Pancreas (tissue), 10 donors: ENCODE results near the gene POLR1E. TPM values are rescaled to one million over a fixed set of nuclear protein-coding genes. Genes with fewer than 3 reads are reported as not detected.

Experiments
- ATAC-seq, 4 donors: fragments of 200-7000 bp; cut with Tn5 transposase; one replicate each; pipeline versions ENCODE4 v1.8.0 to v1.9.1; 2020; ENCODE audit warnings: mild to moderate bottlenecking in 4 of 4, moderate library complexity in 4 of 4
- DNase-seq, 6 donors: peaks; one replicate each; pipeline ENCODE4 v3.0.0-alpha.2; 2020
- FAIRE-seq: peaks from 2 replicates; lab custom pipeline; 2012; peaks lifted over from hg19 to GRCh38; lab: Jason Lieb, UNC
- H3K27ac ChIP-seq, 4 donors: fragments of 200-600 bp; sonication (generic); 1 replicate in 3 of 4; 2 replicates in 1 of 4; pipeline versions ENCODE4 v1.5.0 to v1.8.0; 2020
- H3K27me3 ChIP-seq, 4 donors: fragments of 200-600 bp; one replicate each; pipeline ENCODE4 v1.8.0; 2021
- H3K36me3 ChIP-seq, 3 donors: fragments of 200-600 bp; sonication (generic) in 1 of 3; one replicate each; pipeline versions ENCODE4 v1.5.0 to v1.8.0; 2020 to 2021
- H3K4me1 ChIP-seq, 3 donors: fragments of 200-600 bp; one replicate each; pipeline ENCODE4 v1.8.0; 2021
- H3K4me3 ChIP-seq, 4 donors: fragments of 200-600 bp; sonication (generic) in 2 of 4; one replicate each; pipeline versions ENCODE4 v1.5.0 to v1.8.0; 2020 to 2021
- H3K9me3 ChIP-seq, 4 donors: fragments of 200-600 bp; one replicate each; pipeline ENCODE4 v1.8.0; 2021
- CTCF ChIP-seq, 4 donors: fragments of 200-600 bp; sonication (generic) in 3 of 4; IDR thresholded peaks; one replicate each; pipeline versions ENCODE4 v1.5.0 to v1.8.0; 2021; ENCODE audit warnings: antibody characterized with exemption in 4 of 4
- WGBS, 2 donors: extraction: QIAGEN DNeasy Blood & Tissue Kit; methylation state at CpG; one replicate each; pipeline ENCODE4 v1.1.7; 2013; 5-methylcytosine and 5-hydroxymethylcytosine counted together
- intact Hi-C, 3 donors: fragments of 100-400 bp; cut with DNase I; formaldehyde crosslinking; loops; one replicate each; pipeline versions ENCODE4 v1.11.1 to v1.14.2; 2022
- polyA plus RNA-seq, 2 donors: library from polyadenylated mRNA; stranded (reverse); fragments of 200-250 nt; gene quantifications; one replicate each; pipeline ENCODE4 v1.2.3, GENCODE V29; 2013
- total RNA-seq, 6 donors: library from RNA; stranded (reverse); fragmentation: NEBNext Ultra II Directional in 4 of 6; extraction: Animal tissue kit (Norgen Biotek cat#: 25700) in 4 of 6; gene quantifications; one replicate each; pipeline versions ENCODE4 v1.2.1 to v1.2.4, GENCODE V29; 2021 to 2023
- donor health status: healthy with polysubstance abuse.
- donor health status: DM: no; HTN: no; CAD: no; lungs with moderate emphysema.
- donor health status: DM: no; HTN: no; CAD: no.
- donor health status: control.
- donor health status: control.
- donor health status: Bipolar disorder and iron deficiency.
- donor health status: DM: yes; HTN: yes; CAD: no.
- donor health status: DM: no; HTN: no; CAD: no.
- donor health status: DM: no; HTN: no; CAD: no.
- donor health status: DM: yes; HTN: yes; CAD: no.

Gene POLR1E
- total and polyA plus RNA-seq, 8 donors: 11.9 to 30.1 (median 17.1) TPM

- DNase-seq (no peak), ATAC-seq (no peak), FAIRE-seq (no peak)
- Histone ChIP-seq H3K4me1 (no peaks in the 10 kb centered on the region), H3K27me3 (no peaks in the 10 kb centered on the region), H3K36me3 (no peaks in the 10 kb centered on the region), H3K4me3 (no peak overlapping the region), H3K27ac (no peak overlapping the region), H3K9me3 (no peaks in the 10 kb centered on the region)
- TF ChIP-seq CTCF (IDR thresholded peaks at IDR 0.05): no peak
- 91% methylated on average over 14 of the region's 14 CpGs for WGBS, 2 donors
- intact Hi-C loops: no loop called here
These were observed 30.0 kb downstream of the POLR1E start for GRCh38 chr9:37515620-37516258.

GRCh38 chr9:37517923-37518322, 32.2 kb downstream of the POLR1E start:
- intact Hi-C loops: no loop called here
- no peak for ATAC-seq
- H3K36me3 ChIP-seq: peaks cover 0 to 17% (median 0%) of the 10 kb centered on the region in 3 donors
- no peak for TF ChIP-seq CTCF (IDR thresholded peaks at IDR 0.05)
- no peaks in the 10 kb centered on the region for H3K9me3 ChIP-seq
- H3K27ac ChIP-seq: no peak overlapping the region
- H3K4me1 ChIP-seq: no peaks in the 10 kb centered on the region
- no peak for FAIRE-seq
- WGBS, 2 donors: 82% methylated on average over 13 of the region's 13 CpGs
- no peaks in the 10 kb centered on the region for H3K27me3 ChIP-seq
- peak in 1 of 6 donors; percentile 17 for DNase-seq
- H3K4me3 ChIP-seq: no peak overlapping the region

GRCh38 chr9:37520641-37521040, 34.9 kb downstream of the POLR1E start:
- no peak for ATAC-seq
- no peak for FAIRE-seq
- Histone ChIP-seq H3K4me3 (no peak overlapping the region), H3K27me3 (no peaks in the 10 kb centered on the region), H3K27ac (no peak overlapping the region), H3K9me3 (no peaks in the 10 kb centered on the region), H3K36me3 (peaks cover 0 to 31% (median 0%) of the 10 kb centered on the region in 3 donors), H3K4me1 (no peaks in the 10 kb centered on the region)
- DNase-seq: peak in 1 of 6 donors; percentile 2
- intact Hi-C loops: no loop called here
- 86 to 87% methylated on average over 3 of the region's 3 CpGs for WGBS, 2 donors
- TF ChIP-seq CTCF (IDR thresholded peaks at IDR 0.05): peak in 1 of 4 donors; percentile 6

GRCh38 chr9:37521111-37521510, 35.4 kb downstream of the POLR1E start:
- Histone ChIP-seq H3K27ac (no peak overlapping the region), H3K4me3 (no peak overlapping the region), H3K4me1 (no peaks in the 10 kb centered on the region), H3K9me3 (no peaks in the 10 kb centered on the region), H3K27me3 (no peaks in the 10 kb centered on the region), H3K36me3 (peaks cover 0 to 36% (median 0%) of the 10 kb centered on the region in 3 donors)
- FAIRE-seq (no peak), DNase-seq (peak in 2 of 6 donors; percentile 13 to 52), ATAC-seq (no peak)
- TF ChIP-seq CTCF (IDR thresholded peaks at IDR 0.05): no peak
- intact Hi-C loops: no loop called here
- 93 to 95% methylated on average over 10 of the region's 10 CpGs for WGBS, 2 donors

- H3K27ac ChIP-seq: no peak overlapping the region
- intact Hi-C loops: no loop called here
- H3K27me3 ChIP-seq: no peaks in the 10 kb centered on the region
- ATAC-seq (no peak), DNase-seq (peak in 1 of 6 donors; percentile 4), FAIRE-seq (no peak)
- 69 to 73% methylated on average over 2 of the region's 2 CpGs for WGBS, 2 donors
- H3K4me1 ChIP-seq: no peaks in the 10 kb centered on the region
- no peaks in the 10 kb centered on the region for H3K9me3 ChIP-seq
- no peak overlapping the region for H3K4me3 ChIP-seq
- no peak for TF ChIP-seq CTCF (IDR thresholded peaks at IDR 0.05)
- H3K36me3 ChIP-seq: peaks cover 0 to 40% (median 0%) of the 10 kb centered on the region in 3 donors
These were observed 37.2 kb downstream of the POLR1E start for GRCh38 chr9:37522971-37523370.
